NCI-H187 treated with DMSO at 0.1 percent for 48 hours (cell line): Measurements from ENCODE around the gene TRAIP.

Experiments used
- DNase-seq: peaks from one replicate; lab custom pipeline; 2025; lab: John Stamatoyannopoulos, UW

TRAIP gene

GRCh38 chr3:49873623-49874022 lies 17.3 kb upstream of the TRAIP start:
- no peak for DNase-seq

- no peak for DNase-seq
Measured at GRCh38 chr3:49872801-49873281, 16.5 kb upstream of the TRAIP start.

GRCh38 chr3:49871531-49872153 lies 15.3 kb upstream of the TRAIP start:
- no peak for DNase-seq

GRCh38 chr3:49869525-49870126 lies 13.3 kb upstream of the TRAIP start, which contains the start of gene CAMKV:
TSS of gene CAMKV (minus strand) at chr3:49869906. CDS start at chr3:49862388, 7,518 bp downstream.
- no peak for DNase-seq

- DNase-seq, result no peak
Measured at GRCh38 chr3:49868862-49869466, 12.6 kb upstream of the TRAIP start.

- no peak for DNase-seq
Measured at GRCh38 chr3:49867871-49868321, 11.5 kb upstream of the TRAIP start.

- DNase-seq, result no peak
Measured at GRCh38 chr3:49867400-49867799, 11.0 kb upstream of the TRAIP start.

GRCh38 chr3:49865198-49865784 lies 8.9 kb upstream of the TRAIP start:
- no peak for DNase-seq

- DNase-seq, result no peak
Measured at GRCh38 chr3:49864505-49864904, 8.1 kb upstream of the TRAIP start.

GRCh38 chr3:49859576-49860305 lies 3.4 kb upstream of the TRAIP start:
- no peak for DNase-seq

GRCh38 chr3:49855662-49856061 lies 702 bp downstream of the TRAIP start:
- no peak for DNase-seq

GRCh38 chr3:49845694-49846093 lies 10.7 kb downstream of the TRAIP start:
- DNase-seq, result no peak

GRCh38 chr3:49844464-49845183 lies 11.7 kb downstream of the TRAIP start:
- DNase-seq, result no peak

GRCh38 chr3:49842843-49843517 lies 13.4 kb downstream of the TRAIP start:
- DNase-seq, result no peak

GRCh38 chr3:49841806-49842205 lies 14.6 kb downstream of the TRAIP start:
- no peak for DNase-seq

- DNase-seq, result no peak
Measured at GRCh38 chr3:49841126-49841696, 15.2 kb downstream of the TRAIP start.

- no peak for DNase-seq
Measured at GRCh38 chr3:49840388-49840787, 16.0 kb downstream of the TRAIP start.

GRCh38 chr3:49839193-49839809 lies 17.1 kb downstream of the TRAIP start:
- DNase-seq, result no peak

- no peak for DNase-seq
Measured at GRCh38 chr3:49831341-49831740, 25.0 kb downstream of the TRAIP start.

GRCh38 chr3:49826016-49826415 lies 30.3 kb downstream of the TRAIP start:
- no peak for DNase-seq
